PC-3 (cell line): ENCODE data around the gene RGL2.

Experiments used
- CTCF ChIP-seq: fragments of 300-600 bp; sonication (generic); conservative IDR thresholded peaks from 2 replicates; pipeline ENCODE4 v1.5.1; 2017; ENCODE audit warnings: antibody characterized with exemption, low read depth, mild to moderate bottlenecking, low read length
- EZH2 ChIP-seq: fragments of 300-600 bp; sonication (generic); IDR thresholded peaks from one replicate; pipeline ENCODE4 v1.6.1; 2017; ENCODE audit warnings: antibody characterized with exemption, mild to moderate bottlenecking, low read length; ENCODE audit not compliant: unreplicated experiment
- EZH2phosphoT487 ChIP-seq: fragments of 300-600 bp; sonication (generic); IDR thresholded peaks from 2 replicates; pipeline ENCODE4 v1.6.1; 2018; ENCODE audit warnings: mild to moderate bottlenecking, antibody characterized with exemption, low read length, borderline replicate concordance

DNA sequence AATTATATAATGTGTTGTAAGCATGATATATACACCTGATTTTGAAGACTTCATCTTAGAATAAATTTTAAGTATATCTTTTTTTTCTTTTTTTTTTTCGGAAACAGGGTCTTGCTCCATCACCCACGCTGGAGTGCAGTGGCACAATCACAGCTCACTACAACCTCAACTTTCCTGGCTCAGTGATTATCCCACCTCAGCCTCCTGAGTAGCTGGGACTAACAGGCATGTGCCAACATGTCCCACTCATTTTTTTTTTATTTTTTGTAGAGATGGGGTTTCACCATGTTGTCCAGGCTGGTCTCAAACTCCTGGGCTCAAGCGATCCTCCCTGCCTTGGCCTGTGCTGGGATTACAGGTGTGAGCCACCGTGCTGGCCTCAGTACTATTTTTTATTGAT is 44.2 kb downstream of the RGL2 start:
- TF ChIP-seq EZH2 (no peak), CTCF (no peak), EZH2phosphoT487 (no peak)
